AG04450 (cell line): ENCODE measurements around the gene SEMA6C. TPM values are rescaled to one million over a fixed set of nuclear protein-coding genes. Genes with fewer than 3 reads are reported as not detected.

Source experiments
- CTCF ChIA-PET: fragments of 300-600, 350-600 bp; formaldehyde crosslinking; extraction: SDS; loops from one replicate; lab custom pipeline; 2022; ENCODE audit warnings: antibody characterized with exemption, inconsistent platforms; lab: Charles Lee
- POLR2A ChIA-PET: fragments of 350-600 bp; formaldehyde crosslinking; extraction: SDS; loops from one replicate; lab custom pipeline; 2021; ENCODE audit warnings: antibody characterized with exemption, inconsistent platforms; lab: Yijun Ruan, JAX
- DNase-seq: peaks from one replicate; pipeline ENCODE4 v3.0.0-alpha.2; 2011; ENCODE audit warnings: low read depth, low spot score
- H3K27ac ChIP-seq: one replicate; pipeline ENCODE4 v1.5.1; 2012; ENCODE audit warnings: low read depth, low read length, control low read depth
- H3K27me3 ChIP-seq: one replicate; pipeline ENCODE4 v1.6.0; 2012; ENCODE audit warnings: low read length; ENCODE audit not compliant: control insufficient read depth, insufficient read depth
- H3K4me3 ChIP-seq: 2 replicates; pipeline ENCODE4 v1.5.1; 2011; ENCODE audit warnings: mild to moderate bottlenecking, low read depth, low read length, control low read depth
- H3K9me3 ChIP-seq: 2 replicates; pipeline ENCODE4 v1.5.1; 2012; ENCODE audit warnings: low read length; ENCODE audit not compliant: control insufficient read depth, insufficient read depth
- polyA plus RNA-seq: library from polyadenylated mRNA; depleted of rRNA; stranded (reverse); fragments of >200 nt; gene quantifications from 2 replicates; pipeline ENCODE4 v1.2.3, GENCODE V29; 2011
- TF ChIP-seq, protein P1 (sequence below): IDR thresholded peaks from 2 replicates; pipeline ENCODE4 v1.5.1; 2011; ENCODE audit warnings: low read depth, low read length, control low read depth, inconsistent platforms

SEMA6C gene
- polyA plus RNA-seq, 1 experiment, result 1.8 TPM

GRCh38 chr1:151144474-151145303, 1.7 kb downstream of the SEMA6C start:
- no peak overlapping the region for H3K4me3 ChIP-seq
- ChIA-PET POLR2A (no interaction called here), CTCF (interaction anchor here (1.0 to 1.3 kb wide), 2 partner anchors 45 kb away, joined by 5 to 12 read pairs; no protein-coding TSS in a partner anchor)

GRCh38 chr1:151143986-151144385, 2.4 kb downstream of the SEMA6C start:
- CTCF ChIA-PET, result interaction anchor here (1.3 kb wide), 1 partner anchor 44 kb away, joined by 5 read pairs; no protein-coding TSS in a partner anchor
- TF ChIP-seq, protein P1, sequence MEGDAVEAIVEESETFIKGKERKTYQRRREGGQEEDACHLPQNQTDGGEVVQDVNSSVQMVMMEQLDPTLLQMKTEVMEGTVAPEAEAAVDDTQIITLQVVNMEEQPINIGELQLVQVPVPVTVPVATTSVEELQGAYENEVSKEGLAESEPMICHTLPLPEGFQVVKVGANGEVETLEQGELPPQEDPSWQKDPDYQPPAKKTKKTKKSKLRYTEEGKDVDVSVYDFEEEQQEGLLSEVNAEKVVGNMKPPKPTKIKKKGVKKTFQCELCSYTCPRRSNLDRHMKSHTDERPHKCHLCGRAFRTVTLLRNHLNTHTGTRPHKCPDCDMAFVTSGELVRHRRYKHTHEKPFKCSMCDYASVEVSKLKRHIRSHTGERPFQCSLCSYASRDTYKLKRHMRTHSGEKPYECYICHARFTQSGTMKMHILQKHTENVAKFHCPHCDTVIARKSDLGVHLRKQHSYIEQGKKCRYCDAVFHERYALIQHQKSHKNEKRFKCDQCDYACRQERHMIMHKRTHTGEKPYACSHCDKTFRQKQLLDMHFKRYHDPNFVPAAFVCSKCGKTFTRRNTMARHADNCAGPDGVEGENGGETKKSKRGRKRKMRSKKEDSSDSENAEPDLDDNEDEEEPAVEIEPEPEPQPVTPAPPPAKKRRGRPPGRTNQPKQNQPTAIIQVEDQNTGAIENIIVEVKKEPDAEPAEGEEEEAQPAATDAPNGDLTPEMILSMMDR, result no peak
- DNase-seq, result no peak
- no peak overlapping the region for H3K4me3 ChIP-seq
- no peaks in the 10 kb centered on the region for H3K27me3 ChIP-seq
- POLR2A ChIA-PET, result no interaction called here
- H3K27ac ChIP-seq, result no peak overlapping the region
- peaks cover 2% of the 10 kb centered on the region; the same call in 1 of the 2 replicates for H3K9me3 ChIP-seq

More at GRCh38 chr1:151144474-151145303, 1.7 kb downstream of the SEMA6C start:
- no peaks in the 10 kb centered on the region for H3K27me3 ChIP-seq
- no peak overlapping the region for H3K27ac ChIP-seq
- DNase-seq, result no peak
- H3K9me3 ChIP-seq, result peaks cover 2% of the 10 kb centered on the region; the same call in 1 of the 2 replicates
- TF ChIP-seq, protein P1, result no peak

DNA sequence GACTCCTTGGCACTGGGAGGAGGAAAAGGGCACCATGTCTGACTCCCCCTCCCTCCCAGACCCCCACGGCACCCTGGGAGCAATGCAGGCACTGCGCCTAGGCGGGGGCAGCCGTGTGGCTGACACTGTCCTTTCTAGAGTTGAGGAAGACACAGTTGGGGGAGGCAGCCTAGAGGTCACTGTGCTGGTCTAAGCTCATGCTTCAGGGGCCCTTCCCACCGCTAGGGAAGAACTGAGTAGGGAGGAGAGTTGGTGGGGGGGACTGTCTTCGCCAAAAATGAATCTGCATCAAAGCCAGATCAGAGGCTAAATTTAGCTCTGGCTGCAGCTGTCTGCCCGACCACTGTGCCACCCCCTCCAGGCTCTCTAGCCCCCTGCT, 3.4 kb downstream of the SEMA6C start:
- no peak for DNase-seq
- ChIA-PET CTCF (no interaction called here), POLR2A (no interaction called here)
- no peak overlapping the region for H3K4me3 ChIP-seq
- TF ChIP-seq, protein P1, result no peak
- no peaks in the 10 kb centered on the region for H3K27me3 ChIP-seq
- peaks cover 2% of the 10 kb centered on the region; the same call in 1 of the 2 replicates for H3K9me3 ChIP-seq
- no peak overlapping the region for H3K27ac ChIP-seq

- no peak for DNase-seq
- TF ChIP-seq, protein P1, result no peak
- POLR2A ChIA-PET, result no interaction called here
- Histone ChIP-seq H3K9me3 (peaks cover 2% of the 10 kb centered on the region; the same call in 1 of the 2 replicates), H3K4me3 (no peak overlapping the region), H3K27ac (no peak overlapping the region), H3K27me3 (no peaks in the 10 kb centered on the region)
- CTCF ChIA-PET, result interaction anchor here (0.6 kb wide), 1 partner anchor 13 kb away, joined by 5 read pairs; no protein-coding TSS in a partner anchor
These were observed 3.9 kb downstream of the SEMA6C start for GRCh38 chr1:151142411-151143056.
